IPS-20b (cell line): ENCODE data around the gene CPXM2.
"Not testable (repeated sequence)": the region's sequence is repeated elsewhere in the genome, so short reads cannot be mapped to it uniquely, and the experiment has no call there.

ENCODE experiments used
- H3K27ac ChIP-seq: one replicate; pipeline ENCODE4 v1.5.1; 2013; ENCODE audit warnings: low read length
- H3K27me3 ChIP-seq: 2 replicates; pipeline ENCODE4 v1.6.1; 2013; ENCODE audit warnings: mild to moderate bottlenecking, low read length, inconsistent platforms; ENCODE audit not compliant: insufficient read depth
- H3K36me3 ChIP-seq: 2 replicates; pipeline ENCODE4 v1.6.1; 2013; ENCODE audit warnings: low read depth, mild to moderate bottlenecking, inconsistent platforms, low read length, moderate library complexity; ENCODE audit not compliant: insufficient read depth
- H3K4me1 ChIP-seq: 2 replicates; pipeline ENCODE4 v1.6.1; 2013; ENCODE audit warnings: mild to moderate bottlenecking, control low read depth, inconsistent platforms, low read length, moderate library complexity; ENCODE audit not compliant: insufficient read depth
- H3K4me3 ChIP-seq: 2 replicates; pipeline ENCODE4 v1.5.1; 2013; ENCODE audit warnings: mild to moderate bottlenecking, low read length, inconsistent platforms
- H3K9ac ChIP-seq: 2 replicates; pipeline ENCODE4 v1.6.1; 2013; ENCODE audit warnings: low read depth, mild to moderate bottlenecking, inconsistent platforms, low read length, moderate library complexity
- H3K9me3 ChIP-seq: 2 replicates; pipeline ENCODE4 v1.6.1; 2013; ENCODE audit warnings: mild to moderate bottlenecking, low read depth, low read length, inconsistent platforms; ENCODE audit not compliant: insufficient read depth

Gene CPXM2

DNA sequence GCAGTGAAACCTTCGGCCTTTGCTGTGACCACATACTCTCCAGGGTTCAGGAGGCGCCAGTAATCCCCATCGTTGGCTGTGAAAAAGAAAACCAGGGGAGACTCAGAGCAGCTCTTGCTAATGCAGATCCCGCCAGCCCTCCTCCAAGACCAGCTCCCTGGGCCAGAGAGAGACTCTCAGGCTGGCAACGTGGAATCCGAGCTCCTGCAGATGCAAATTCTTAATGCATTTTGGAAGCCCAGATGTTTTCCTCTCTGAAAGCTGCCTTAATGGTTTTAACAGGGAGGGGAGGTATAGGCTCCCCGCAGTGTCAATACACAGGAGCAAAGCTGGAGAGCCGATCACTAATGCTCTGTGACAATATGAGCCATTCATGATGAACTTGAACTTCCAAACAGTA is 144.7 kb downstream of the CPXM2 start:
- peaks cover 7% of the 10 kb centered on the region; the same call in 1 of the 2 replicates for H3K36me3 ChIP-seq
- H3K27ac ChIP-seq = no peak overlapping the region
- H3K9me3 ChIP-seq = peaks cover 11% of the 10 kb centered on the region; the same call in 1 of the 2 replicates
- H3K27me3 ChIP-seq = no peaks in the 10 kb centered on the region
- H3K9ac ChIP-seq = no peak overlapping the region
- no peak overlapping the region for H3K4me3 ChIP-seq
- peaks cover 5% of the 10 kb centered on the region; the same call in 1 of the 2 replicates for H3K4me1 ChIP-seq

GRCh38 chr10:123746520-123746919 is 145.1 kb downstream of the CPXM2 start:
- Histone ChIP-seq H3K4me1 (peaks cover 5% of the 10 kb centered on the region; the same call in 1 of the 2 replicates), H3K36me3 (peaks cover 7% of the 10 kb centered on the region; the same call in 1 of the 2 replicates), H3K9ac (no peak overlapping the region), H3K9me3 (peaks cover 10% of the 10 kb centered on the region; the same call in 1 of the 2 replicates), H3K27me3 (no peaks in the 10 kb centered on the region), H3K27ac (no peak overlapping the region), H3K4me3 (no peak overlapping the region)

DNA sequence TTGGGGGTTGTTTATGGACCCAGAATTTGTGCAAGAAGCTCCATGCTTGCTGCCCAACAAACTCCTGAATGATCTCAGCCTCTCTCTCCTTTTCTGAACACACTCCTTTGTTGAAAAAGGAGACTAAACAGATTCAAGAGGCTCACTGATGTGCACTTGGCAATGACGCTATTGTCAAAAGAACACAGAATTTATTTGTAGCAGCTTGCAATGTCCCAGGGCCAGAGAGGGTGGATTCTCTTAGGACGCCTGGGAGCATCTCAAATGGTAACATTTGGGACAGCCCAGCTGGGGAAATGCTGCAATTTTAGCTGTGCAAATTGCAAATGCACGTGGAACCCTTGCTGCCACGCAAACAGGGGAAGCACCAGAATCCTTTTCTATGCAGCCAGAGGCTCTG is 145.5 kb downstream of the CPXM2 start:
- peaks cover 7% of the 10 kb centered on the region; the same call in 1 of the 2 replicates for H3K36me3 ChIP-seq
- no peak overlapping the region for H3K9ac ChIP-seq
- H3K9me3 ChIP-seq = peaks cover 6% of the 10 kb centered on the region; the same call in 1 of the 2 replicates
- H3K4me1 ChIP-seq = peaks cover 5% of the 10 kb centered on the region; the same call in 1 of the 2 replicates
- H3K4me3 ChIP-seq = no peak overlapping the region
- no peaks in the 10 kb centered on the region for H3K27me3 ChIP-seq
- H3K27ac ChIP-seq = no peak overlapping the region

DNA sequence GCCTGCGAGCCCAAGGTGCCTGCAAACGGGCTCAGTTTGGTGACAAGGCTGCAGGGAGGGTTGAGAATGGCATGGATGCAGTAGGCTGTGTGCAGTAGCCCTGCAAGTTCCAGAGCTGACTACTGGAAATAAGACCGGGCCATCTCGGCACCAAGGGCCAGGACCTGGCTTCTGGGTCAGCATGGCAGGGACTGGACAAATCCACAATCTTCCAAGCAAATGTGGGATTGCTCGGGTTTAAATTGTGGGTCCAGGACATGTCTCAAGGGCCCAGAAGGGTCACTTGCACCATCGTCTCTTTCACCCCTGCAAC is 147.4 kb downstream of the CPXM2 start:
- no peaks in the 10 kb centered on the region for H3K9me3 ChIP-seq
- no peak overlapping the region for H3K4me3 ChIP-seq
- H3K9ac ChIP-seq = no peak overlapping the region
- no peaks in the 10 kb centered on the region for H3K27me3 ChIP-seq
- H3K27ac ChIP-seq = no peak overlapping the region
- H3K4me1 ChIP-seq = peaks cover 5% of the 10 kb centered on the region; the same call in 1 of the 2 replicates
- no peaks in the 10 kb centered on the region for H3K36me3 ChIP-seq

GRCh38 chr10:123743441-123744223 is 148.0 kb downstream of the CPXM2 start:
- Histone ChIP-seq H3K4me3 (no peak overlapping the region), H3K4me1 (peaks cover 5% of the 10 kb centered on the region; the same call in 1 of the 2 replicates), H3K27me3 (no peaks in the 10 kb centered on the region), H3K9ac (no peak overlapping the region), H3K27ac (no peak overlapping the region), H3K36me3 (no peaks in the 10 kb centered on the region), H3K9me3 (no peaks in the 10 kb centered on the region)

GRCh38 chr10:123742751-123743440 is 148.7 kb downstream of the CPXM2 start:
- peaks cover 5% of the 10 kb centered on the region; the same call in 1 of the 2 replicates for H3K4me1 ChIP-seq
- no peaks in the 10 kb centered on the region for H3K27me3 ChIP-seq
- no peaks in the 10 kb centered on the region for H3K36me3 ChIP-seq
- H3K4me3 ChIP-seq = no peak overlapping the region
- H3K27ac ChIP-seq = no peak overlapping the region
- no peak overlapping the region for H3K9ac ChIP-seq
- no peaks in the 10 kb centered on the region for H3K9me3 ChIP-seq

GRCh38 chr10:123741711-123742110 is 149.9 kb downstream of the CPXM2 start:
- H3K4me1 ChIP-seq = peaks cover 5% of the 10 kb centered on the region; the same call in 1 of the 2 replicates
- H3K36me3 ChIP-seq = no peaks in the 10 kb centered on the region
- no peaks in the 10 kb centered on the region for H3K27me3 ChIP-seq
- no peaks in the 10 kb centered on the region for H3K9me3 ChIP-seq
- no peak overlapping the region for H3K4me3 ChIP-seq
- no peak overlapping the region for H3K9ac ChIP-seq
- H3K27ac ChIP-seq = no peak overlapping the region

DNA sequence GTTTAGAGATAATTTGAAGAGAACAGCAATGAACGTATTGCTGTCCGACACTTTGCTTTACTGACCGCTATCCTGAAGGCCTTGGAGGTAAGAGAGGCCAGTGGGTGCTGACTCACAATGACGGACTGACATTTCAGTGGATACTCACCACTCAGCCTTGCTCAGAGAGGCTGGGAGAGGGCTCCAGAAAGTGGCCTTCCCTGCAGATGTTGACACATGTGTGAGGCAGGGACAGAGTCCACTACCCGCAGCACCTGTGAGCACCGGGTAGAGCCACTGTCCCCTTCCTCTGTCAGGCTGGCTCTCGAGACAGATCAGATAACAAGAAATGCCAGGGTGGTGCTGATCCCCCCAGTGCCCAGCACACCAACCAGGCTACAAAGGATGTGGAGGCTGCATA is 150.5 kb downstream of the CPXM2 start:
- H3K27ac ChIP-seq = no peak overlapping the region
- no peaks in the 10 kb centered on the region for H3K4me1 ChIP-seq
- no peaks in the 10 kb centered on the region for H3K36me3 ChIP-seq
- no peaks in the 10 kb centered on the region for H3K9me3 ChIP-seq
- H3K9ac ChIP-seq = no peak overlapping the region
- H3K27me3 ChIP-seq = no peaks in the 10 kb centered on the region
- no peak overlapping the region for H3K4me3 ChIP-seq

DNA sequence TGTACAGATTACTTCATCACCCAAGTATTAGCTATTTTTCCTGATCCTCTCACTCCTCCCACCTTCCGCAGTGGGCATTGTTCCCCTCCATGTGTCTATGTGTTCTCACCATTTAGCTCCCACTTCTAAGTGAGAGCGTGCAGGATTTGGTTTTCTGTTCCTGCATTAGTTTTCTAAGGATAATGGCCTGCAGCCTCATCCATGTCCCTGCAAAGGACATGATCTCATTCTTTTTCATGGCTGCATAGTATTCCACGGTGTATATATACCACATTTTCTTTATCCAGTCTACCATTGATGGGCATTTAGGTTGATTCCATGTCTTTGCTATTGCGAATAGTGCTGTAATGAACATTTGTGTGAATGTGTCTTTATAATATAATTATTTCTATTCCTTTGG is 154.7 kb downstream of the CPXM2 start:
- not testable (repeated sequence) for H3K27me3 ChIP-seq, H3K4me1 ChIP-seq

GRCh38 chr10:123729523-123729922 is 162.1 kb downstream of the CPXM2 start:
- H3K9me3 ChIP-seq = peaks cover 9% of the 10 kb centered on the region; the same call in 1 of the 2 replicates
- H3K27me3 ChIP-seq = no peaks in the 10 kb centered on the region
- no peaks in the 10 kb centered on the region for H3K36me3 ChIP-seq
- H3K4me3 ChIP-seq = 0 out of 2 replicates have a peak overlapping the region, but pooled peaks have one; percentile 18
- H3K27ac ChIP-seq = no peak overlapping the region
- peaks cover 12% of the 10 kb centered on the region for H3K4me1 ChIP-seq
- H3K9ac ChIP-seq = no peak overlapping the region

More for the DNA sequence above, 154.7 kb downstream of the CPXM2 start:
- not testable (repeated sequence) for H3K9ac ChIP-seq, H3K36me3 ChIP-seq, H3K4me3 ChIP-seq, H3K27ac ChIP-seq, H3K9me3 ChIP-seq

GRCh38 chr10:123726836-123727235 is 164.8 kb downstream of the CPXM2 start:
- Histone ChIP-seq H3K36me3 (no peaks in the 10 kb centered on the region), H3K9me3 (peaks cover 9% of the 10 kb centered on the region; the same call in 1 of the 2 replicates), H3K4me3 (no peak overlapping the region), H3K4me1 (peaks cover 12% of the 10 kb centered on the region), H3K9ac (no peak overlapping the region), H3K27ac (no peak overlapping the region), H3K27me3 (no peaks in the 10 kb centered on the region)

- Histone ChIP-seq H3K27me3 (no peaks in the 10 kb centered on the region), H3K9ac (no peak overlapping the region)
Measured at GRCh38 chr10:123726381-123726780, 165.2 kb downstream of the CPXM2 start.

More at GRCh38 chr10:123726381-123726780, 165.2 kb downstream of the CPXM2 start:
- Histone ChIP-seq H3K4me1 (peaks cover 12% of the 10 kb centered on the region), H3K4me3 (no peak overlapping the region), H3K36me3 (no peaks in the 10 kb centered on the region), H3K27ac (no peak overlapping the region), H3K9me3 (peaks cover 9% of the 10 kb centered on the region; the same call in 1 of the 2 replicates)
